HK-2 (cell line): Measurements from ENCODE around the gene CSTPP1.
A peak's percentile ranks its signal among the peaks of the same experiment; 100 is the strongest.
"Not testable (repeated sequence)": the region's sequence is repeated elsewhere in the genome, so short reads cannot be mapped to it uniquely, and the experiment has no call there.

Experiments used
- DNase-seq: peaks from one replicate; pipeline ENCODE4 v3.0.0-alpha.2; 2018; ENCODE audit not compliant: unreplicated experiment

The CSTPP1 gene

DNA sequence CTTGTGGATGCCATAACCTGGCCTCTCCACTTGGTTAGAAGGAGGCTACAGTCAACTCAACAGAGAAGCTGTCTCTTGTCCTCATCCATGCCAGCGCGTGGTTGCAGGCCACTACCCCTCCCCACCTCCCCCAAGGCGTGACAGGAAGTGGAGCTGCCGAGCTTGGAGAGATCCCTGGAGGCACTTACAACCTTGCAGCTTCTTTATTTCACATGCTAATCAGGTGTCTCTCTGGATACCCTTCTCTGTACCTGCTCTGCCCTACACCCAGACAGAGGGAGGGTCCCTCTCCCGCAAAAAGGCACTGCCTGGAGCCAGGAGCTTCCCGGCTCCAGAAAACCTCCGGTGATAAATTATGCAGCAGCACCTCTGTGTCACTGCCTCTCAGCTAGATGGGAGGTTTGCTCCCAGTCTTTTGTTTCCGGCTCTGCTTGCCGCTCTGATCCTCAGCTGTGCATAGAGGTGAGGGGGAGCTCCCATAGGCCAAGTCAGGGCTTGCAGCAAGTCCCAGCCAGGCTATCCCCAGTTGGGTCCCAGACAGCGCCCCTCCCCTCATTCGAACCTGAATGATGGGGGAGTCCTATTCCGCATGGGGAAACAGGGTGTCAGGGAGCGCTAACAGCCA lies 23.9 kb upstream of the CSTPP1 start:
- no peak for DNase-seq

DNA sequence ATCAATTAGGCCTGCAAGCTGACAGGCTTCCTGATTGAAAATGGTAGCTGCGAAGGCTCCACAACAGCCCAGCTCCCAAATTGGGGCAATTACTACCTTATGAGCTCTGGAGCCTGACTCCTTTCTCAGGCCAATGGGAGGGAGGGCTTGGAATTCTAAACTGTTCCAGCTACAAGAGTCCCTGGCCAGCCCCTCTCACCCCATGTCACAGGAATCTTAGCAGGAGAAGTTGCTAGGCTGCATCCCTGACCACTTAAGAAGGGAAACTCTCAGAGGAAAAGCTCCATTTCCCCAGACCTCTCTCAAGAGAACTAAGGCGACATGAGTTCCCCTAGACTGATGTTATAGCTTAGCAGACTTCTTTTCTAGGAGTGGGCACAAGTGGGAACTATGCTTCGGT lies 23.1 kb upstream of the CSTPP1 start:
- DNase-seq, result no peak

DNA sequence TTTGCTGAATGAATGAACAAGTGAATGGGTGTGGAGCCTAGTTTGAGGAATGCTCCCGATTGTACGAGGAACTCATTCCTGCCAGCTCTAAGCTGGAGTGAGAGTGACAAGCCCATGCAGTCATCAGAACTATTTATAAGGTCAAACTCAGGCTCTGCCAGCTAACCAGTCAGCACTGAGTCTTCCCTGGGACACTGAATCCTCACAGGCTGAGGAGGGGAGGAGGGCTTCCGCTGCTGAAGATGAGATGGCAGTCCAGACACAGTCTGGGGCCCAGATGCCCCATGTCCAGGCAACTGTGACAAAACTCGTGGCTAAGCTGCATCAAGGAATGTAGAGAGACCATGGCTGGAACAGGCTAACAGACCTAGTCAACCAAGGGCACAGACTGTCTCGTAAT lies 22.2 kb upstream of the CSTPP1 start:
- DNase-seq, result peak; percentile 77

DNA sequence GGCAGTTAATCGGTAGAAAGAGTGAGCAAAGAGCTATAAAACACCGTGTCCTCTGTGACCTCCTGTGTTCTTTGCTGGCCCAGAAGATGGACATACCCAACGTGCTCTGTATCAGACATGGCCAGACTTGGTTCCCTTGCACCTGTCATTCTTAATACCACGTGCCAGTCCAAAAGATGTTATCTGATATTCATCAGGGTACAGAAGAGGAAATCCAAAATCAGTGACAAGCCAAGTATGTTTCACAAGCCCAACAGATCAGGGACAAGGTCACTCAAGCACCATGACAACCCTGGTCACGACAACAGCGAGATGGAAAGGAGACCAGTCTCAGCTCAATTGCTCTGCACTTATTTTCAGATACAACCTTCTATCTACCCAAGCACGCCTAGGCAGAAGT lies 21.7 kb upstream of the CSTPP1 start:
- no peak for DNase-seq

DNA sequence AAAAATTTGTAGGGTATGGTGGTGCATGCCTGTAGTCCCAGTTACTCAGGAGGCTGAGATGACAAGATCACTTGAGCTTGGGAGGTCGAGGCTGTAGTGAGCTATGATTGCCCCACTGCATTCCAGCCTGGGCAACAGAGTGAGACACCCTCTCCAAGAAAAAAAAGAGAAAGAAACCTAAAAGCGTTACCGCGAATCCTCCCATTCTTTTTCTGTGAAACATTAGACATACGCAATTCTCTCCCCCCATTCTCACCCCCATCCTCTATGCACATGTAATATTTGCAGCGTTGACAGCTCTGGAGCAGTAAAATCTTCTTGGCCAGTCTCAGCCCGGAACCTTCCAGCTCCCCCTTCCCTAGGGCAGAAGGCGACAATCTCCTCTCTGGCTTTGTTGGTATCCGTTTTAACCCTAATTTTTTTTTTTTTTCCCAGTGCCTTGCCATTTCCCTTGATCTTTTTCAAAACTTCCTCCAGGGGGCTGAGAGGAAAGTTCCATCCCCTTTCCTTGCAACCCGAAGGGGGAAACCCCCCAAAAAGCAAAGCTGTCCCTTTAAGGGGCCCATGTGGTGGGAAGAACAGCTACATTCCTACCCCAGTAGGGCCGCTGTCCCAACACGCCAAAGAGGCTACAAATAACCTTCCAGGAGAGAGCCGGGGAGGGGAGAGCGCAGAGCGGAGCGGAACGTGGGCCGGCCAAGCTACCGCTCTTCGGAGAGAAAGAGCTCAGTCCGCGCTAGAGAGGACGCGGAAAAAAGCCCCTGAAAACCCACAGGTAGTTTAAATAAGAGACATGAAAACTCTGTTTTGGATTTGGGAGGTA lies 20.1 kb upstream of the CSTPP1 start:
- DNase-seq, result peak; percentile 64

DNA sequence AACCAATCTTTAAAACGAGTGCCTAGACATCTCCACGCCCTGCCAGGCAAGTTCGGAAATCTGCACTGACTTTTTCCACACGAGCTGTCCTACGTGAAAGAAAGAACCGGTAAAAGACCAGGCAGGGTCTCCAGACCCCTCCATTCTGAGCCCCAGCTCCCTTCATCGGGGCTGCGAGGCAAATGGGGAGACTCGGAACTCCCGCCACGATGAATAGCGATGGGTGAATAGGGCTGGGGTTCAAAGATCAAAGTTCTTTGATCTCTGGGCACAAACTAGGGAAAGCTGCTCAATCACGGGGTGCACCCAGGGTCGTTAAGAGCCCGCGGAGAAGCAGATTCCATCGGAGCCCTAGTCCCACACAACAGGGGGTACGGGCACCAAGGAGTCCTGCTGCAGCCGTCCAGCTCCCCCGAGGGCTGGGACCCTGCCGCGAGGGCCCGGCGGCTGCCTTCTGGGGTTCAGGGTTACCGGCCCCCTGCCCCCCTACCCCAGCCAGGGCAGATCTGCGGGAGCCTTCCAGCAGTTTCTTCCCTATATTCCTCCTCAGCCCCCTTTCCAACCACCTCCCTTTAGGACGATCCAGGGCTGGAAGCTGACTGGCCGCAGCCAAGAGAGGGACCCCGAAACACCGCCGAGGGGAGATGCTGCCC lies 19.3 kb upstream of the CSTPP1 start:
- peak; percentile 24 for DNase-seq

DNA sequence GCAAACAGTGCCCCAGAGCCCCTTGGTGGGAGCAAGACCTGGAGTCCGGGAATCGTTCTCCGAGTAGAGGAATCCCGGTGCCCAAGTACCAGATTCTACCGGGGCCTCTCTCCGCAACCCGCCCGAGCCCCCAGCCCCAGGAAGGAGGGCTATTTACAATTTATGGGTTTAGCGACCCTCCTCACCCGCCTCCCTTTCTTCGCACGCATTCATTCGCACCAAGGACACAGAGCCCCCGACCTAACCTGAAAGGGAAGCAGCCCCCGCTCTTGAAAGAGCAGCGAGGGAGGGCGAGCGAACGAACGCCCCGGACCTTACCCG lies 18.8 kb upstream of the CSTPP1 start:
- no peak for DNase-seq

DNA sequence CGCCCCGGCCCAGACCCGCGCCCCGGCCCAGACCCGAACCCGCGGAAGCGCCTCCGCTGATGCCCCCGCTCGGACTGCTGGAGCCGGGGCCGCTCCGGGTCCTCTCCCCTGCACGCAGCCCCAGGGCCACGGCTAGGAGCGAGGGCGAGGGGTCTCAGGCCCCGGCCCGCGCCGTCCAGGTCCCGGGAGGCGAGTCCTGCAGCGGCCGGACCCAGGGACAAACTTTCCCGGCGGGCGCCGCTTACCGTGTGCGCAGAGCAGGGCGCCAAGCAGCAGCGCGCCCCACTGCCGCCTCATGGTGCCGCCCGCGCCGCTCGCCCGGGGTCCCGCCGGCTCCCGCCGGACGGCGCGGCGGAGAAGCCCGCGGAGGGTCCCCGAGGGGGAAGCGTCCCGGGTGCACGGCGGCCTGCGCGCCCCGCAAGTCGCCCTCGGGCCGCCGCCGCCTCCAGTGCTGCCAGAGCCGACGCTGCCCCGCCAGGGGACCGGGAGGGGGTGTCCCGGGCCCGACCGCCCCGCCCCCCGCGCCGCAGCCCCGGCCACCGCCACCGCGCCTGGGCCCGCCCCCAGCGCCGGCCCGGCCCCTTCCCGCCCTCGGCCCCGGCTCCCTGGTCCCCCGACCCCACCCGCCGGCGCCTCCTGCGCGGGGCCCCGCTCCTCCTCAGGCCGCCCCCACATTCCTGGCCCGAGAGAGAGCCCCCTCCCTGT lies 18.3 kb upstream of the CSTPP1 start, which contains the start of gene LRP4:
LRP4 (minus strand) TSS at position 468 of the 705 bp plus-strand sequence; CDS start at position 297, 171 bp downstream.
- peak; percentile 40 for DNase-seq

DNA sequence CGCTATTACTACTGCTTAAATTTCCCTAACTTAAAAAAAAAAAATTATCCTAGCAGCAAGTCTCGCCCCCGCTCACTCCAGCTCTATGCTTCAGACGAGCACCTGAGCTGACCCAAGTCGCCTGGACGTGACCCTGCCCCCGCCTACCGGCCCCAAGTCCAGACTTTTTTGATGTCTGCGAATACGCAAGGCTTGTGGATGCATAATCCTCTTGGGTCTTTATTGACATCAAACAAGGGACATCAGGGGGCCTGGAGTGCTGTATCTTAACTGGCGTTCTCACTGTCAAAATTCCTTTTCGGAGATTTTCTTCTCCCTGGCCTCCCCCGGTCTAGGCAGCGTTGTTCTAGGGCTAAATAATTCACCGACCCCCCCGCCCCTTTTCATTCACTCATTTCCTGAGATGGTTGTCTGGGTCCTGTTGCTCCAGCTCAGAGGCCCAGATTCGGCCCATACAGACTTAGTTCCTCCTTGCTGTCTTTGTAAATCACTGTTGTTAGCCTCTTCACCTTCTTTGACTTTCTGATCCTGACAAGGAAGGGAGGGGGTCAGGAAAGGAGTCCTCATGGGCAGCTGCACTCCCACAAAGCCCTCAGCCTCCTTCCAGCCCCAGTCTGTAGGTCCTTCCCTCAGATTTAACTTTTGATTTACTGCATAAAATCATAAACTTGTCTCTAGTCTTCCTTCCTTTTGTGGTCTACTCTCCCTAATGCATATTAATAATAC lies 17.6 kb upstream of the CSTPP1 start:
- DNase-seq, result no peak

DNA sequence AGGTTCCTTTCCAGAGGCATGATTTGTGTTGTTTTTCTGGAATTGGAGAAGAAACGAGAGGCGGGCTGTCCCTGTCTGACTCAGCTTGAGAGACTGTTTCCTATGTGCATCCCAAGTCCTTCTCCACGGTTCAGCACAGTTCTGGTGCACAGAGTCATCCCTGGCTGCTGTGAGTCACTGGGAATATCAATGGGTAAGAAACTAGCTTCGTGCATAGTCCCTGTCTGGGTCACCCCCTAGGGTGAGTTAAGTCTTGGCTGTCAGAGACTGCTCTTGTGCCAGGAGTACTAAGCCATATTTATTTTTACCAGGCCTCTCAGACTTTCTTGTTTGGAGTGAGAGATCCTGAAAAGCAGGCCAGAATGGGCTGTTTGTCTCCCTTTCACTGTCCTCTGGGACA lies 15.8 kb upstream of the CSTPP1 start:
- DNase-seq, result peak; percentile 75

DNA sequence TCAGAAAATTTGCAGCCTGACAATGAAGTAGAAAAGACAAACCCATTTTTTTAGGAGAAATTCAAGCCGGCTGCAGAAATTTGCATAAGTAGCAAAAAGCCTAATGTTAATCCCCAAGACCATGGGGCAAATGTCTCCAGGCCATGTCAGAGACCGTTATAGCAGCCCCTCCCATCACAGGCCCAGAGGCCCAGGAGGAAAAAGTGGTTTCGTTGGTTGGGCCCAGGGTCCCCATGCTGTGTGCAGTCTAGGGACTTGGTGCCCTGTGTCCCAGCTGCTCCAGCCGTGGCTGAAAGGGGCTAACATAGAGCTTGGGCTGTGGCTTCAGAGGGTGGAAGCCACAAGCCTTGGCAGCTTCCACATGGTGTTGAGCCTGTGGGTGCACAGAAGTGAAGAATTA lies 8.6 kb upstream of the CSTPP1 start:
- not testable (repeated sequence) for DNase-seq

DNA sequence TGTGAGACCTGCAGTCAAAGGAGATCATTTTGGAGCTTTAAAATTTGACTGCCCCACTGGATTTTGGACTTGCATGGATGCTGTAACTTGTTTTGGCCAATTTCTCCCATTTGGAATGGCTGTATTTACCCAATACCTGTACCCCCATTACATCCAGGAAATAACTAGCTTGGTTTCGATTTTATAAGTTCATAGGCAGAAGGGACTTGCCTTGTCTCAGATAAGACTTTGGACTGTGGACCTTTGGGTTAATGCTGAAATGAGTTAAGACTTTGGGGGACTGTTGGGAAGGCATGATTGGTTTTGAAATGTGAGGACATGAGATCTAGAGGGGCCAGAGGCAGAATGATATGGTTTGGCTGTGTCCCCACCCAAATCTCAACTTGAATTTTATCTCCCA lies 7.9 kb upstream of the CSTPP1 start:
- not testable (repeated sequence) for DNase-seq

DNA sequence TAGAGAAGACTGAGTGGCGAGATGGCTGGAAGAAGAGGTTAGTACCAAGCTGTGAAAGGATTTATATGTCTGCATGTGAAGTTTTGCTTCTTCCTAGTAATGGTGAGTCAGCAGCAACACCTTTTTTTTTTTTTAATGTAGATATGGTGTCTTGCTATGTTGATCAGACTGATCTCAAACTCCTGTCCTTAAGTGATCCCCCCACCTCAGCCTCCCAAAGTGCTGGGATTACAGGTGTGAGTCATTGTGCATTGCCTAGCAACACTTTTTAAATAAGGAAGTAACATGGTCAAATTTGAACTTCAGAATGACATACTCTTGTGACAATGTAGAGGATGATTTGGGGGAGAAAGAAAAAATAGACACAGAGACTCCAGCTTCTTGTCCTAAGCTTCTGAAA lies 6.5 kb upstream of the CSTPP1 start:
- DNase-seq, result peak; percentile 14

DNA sequence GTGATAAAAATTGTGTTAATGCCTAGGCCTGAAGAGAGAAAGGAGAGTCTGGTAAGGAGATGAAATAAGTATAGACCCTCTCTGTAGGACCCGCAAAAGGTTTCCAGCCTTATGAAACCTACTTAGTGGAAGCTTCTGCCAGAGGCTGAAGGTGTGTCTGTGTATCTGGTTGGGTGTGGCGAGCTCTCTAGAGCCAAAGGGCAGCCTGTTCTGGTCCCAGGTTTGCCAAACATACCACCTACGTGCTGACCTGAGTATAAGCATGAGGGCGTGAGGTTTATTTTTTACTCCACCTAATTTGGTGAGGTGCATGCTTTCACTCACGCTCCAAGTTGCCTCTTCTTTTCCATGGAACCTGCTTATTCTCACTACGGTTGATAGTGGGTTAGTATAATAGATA lies 5.6 kb downstream of the CSTPP1 start:
- no peak for DNase-seq

DNA sequence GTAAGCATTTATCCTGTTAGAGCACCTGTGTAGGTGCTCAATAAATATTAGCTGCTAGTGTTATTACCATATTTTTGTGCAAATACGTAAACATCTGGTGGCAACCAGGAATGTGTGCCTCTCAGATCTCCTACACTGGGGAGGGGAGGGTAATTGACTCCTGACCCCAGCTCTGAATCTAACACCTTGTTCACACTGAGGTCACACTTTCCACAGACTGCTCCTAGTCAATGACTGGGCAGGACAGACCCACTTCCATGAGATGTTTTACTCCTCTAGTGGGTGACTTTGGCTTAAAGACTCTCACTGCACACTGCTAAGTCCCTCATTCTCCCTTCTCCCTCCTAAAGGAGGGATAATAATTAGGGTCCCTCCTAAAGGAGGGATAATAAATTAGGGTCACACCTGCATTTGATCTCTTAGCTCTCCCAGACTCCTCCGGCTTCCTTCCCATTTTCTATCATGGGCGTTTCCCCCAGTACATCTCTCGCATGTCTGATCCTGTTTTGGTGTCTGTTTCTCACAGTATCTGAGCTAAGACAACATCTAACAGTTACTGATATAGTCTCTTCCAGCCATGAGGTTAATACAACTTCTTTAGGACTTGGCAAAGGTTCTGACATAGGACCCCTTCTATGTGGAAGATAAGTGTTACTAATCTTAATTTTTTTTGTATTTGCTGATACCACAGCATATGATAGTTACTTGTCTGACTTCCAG lies 8.0 kb downstream of the CSTPP1 start:
- no peak for DNase-seq

DNA sequence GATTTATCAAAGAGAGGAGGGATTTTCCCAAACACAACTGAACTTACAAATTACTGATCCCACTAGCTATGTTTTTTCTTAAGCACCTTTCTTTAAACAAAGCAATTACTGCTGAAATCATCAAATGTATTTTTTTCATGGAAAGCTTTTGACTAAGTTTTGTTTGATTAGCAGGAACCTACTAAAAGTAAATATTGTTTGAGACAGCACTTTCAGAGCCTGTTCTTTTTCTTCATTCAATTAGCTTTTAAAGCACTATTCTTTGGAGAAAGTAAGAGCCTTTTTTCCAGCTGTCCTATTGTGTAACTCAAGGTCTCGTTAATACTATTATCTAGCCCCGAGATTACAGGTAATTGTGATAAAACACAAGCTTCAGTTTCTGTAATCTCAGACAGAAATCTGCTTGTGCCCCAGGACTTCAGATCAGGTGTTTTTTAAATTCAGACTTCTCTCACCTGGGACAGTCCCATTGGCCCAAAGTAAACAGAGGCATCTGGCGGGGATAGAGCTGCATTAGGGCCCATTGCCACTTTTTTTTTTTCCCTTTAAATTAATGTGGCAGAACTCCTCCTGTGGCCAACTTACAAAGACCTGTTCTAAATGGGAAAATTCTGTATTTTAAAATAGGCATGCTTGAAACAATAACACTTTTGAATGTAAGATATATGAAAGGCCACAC lies 11.0 kb downstream of the CSTPP1 start:
- no peak for DNase-seq

DNA sequence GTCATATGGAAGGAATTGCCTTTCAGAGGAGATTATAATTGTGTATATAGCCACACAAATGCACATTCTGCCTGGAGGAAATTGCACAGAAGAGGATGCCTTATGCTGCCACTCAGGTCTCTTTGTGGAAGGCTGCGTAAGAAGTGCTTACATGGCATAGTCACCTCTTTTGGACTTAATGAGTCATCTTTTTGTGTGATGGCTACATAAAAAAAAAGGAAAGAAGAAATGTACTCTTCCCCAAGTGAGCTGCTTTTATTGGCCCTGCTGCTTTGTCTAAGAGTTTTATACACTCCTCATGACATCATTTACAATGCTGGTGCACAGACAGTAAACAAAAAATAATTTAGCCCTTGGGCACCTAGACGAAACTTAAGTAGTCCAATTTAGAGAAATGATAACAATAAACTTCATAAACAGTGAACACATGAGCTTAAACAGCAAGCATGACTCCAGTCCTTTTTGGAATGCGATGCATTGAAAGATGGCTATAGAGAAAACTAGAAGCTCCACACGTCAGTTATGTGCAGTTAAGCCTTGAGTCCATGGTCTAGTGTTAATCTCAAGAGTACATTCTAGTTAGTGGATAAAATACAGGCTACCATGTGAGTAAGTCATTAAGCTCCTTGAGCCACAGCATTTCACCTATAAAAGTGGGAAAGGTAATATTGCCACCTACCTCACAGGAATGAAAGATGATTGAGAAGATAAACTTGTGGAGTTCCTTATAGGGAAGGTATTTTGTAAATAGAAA lies 12.0 kb downstream of the CSTPP1 start:
- DNase-seq, result no peak

DNA sequence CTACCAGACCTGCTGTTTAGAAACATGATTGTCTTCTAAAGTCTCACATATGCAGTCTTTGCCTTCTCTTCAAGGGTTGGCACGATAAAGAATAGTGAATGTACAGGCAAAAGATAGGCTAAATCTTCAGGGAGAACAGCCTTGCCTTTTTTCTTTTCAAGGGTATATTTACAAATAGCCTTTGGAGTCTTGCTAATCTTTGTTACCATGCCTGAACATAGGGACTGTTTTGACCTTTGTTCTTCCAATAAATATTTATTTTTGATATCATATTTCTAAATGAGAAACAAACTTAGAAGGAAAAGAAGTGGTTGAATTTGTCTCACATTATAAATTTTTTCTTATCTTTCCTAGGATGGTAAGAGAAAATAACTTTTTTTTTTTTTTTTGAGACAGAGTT lies 12.7 kb downstream of the CSTPP1 start:
- DNase-seq, result no peak

DNA sequence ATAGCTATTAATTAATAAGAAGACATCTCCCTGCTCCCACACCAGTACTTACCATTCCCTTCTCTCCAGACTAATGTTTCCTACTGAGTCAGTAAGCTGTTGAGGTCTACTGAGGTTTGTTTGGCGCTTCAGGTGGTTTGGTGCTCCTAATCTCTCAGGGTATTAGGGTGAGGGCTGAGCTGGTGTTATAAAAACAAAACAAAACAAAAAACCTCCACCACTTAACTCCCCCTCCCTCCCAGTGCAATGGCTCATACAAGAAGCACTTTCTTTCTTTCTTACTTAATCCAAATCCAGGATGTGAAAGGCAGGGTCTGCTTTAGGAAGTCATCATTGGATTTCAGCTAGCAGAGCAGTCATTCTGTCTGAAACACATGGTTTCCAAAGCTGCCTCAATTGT lies 15.3 kb downstream of the CSTPP1 start:
- DNase-seq, result no peak

DNA sequence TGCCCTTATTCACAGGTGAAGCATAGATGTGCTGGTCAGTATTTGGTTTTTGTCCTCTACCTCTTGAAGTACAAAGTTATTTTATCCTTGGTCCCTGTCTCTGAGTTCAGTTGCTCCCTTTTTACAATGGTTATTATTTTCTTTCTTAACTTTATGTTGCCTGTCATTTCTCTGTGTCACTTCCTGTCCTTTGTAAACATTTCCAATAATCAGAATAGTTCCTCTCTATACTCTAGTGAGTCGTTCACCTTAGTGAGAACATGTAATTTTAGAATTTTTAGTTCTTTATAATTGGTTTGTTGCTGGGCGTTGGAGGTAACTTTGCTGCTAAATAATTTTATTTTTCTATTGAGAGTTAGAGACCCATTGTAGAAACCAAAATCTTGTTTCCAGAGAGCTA lies 16.0 kb downstream of the CSTPP1 start:
- DNase-seq, result no peak
